IMR-90 (cell line): Measurements from ENCODE around the gene DYNLRB2.

ENCODE experiments used
- POLR2A ChIP-seq: IDR thresholded peaks from 2 replicates; pipeline ENCODE4 v1.6.1; 2012; ENCODE audit warnings: mild to moderate bottlenecking, low read depth, low read length
- SMC3 ChIP-seq: fragments of 150-350 bp; IDR thresholded peaks from 2 replicates; pipeline ENCODE4 v1.6.1; 2016; ENCODE audit warnings: low read depth, mild to moderate bottlenecking, antibody characterized with exemption, low read length, moderate library complexity
- TF ChIP-seq, protein P1 (sequence below): conservative IDR thresholded peaks from 2 replicates; pipeline ENCODE4 v1.5.1; 2012; ENCODE audit warnings: mild to moderate bottlenecking, low read depth, low read length, improper control_type of control experiment

DNA sequence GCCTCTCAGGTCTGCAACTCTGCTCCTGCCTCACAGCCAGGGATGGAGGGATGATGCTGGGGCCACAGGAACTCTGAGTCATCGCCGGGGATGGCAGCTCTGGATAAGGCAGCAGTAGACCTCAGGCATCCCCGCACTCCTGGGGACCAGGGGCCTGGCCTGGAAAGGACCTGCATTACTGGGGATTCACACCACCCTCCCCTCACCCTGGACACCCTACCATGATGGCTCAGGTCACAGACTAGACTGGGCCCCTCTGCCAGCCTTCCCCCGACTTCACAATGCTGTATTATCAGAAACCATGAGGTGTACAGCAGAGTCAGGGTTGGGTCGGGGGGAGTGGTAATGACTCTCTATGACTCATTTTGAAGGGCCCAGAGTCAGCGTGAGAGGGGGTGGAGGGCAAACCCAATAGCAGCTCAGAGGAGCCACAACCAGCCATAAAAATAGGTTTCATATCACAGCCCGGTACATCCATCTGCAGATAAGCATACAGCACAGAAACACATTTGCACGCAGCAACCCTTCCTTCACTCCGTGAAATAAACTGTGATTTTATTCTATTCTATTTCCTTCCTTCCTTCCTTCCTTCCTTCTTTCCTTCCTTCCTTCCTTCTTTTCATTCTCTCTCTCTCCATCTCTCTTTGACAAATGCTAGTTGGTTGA is 28.8 kb downstream of the DYNLRB2 start:
- TF ChIP-seq, protein P1, sequence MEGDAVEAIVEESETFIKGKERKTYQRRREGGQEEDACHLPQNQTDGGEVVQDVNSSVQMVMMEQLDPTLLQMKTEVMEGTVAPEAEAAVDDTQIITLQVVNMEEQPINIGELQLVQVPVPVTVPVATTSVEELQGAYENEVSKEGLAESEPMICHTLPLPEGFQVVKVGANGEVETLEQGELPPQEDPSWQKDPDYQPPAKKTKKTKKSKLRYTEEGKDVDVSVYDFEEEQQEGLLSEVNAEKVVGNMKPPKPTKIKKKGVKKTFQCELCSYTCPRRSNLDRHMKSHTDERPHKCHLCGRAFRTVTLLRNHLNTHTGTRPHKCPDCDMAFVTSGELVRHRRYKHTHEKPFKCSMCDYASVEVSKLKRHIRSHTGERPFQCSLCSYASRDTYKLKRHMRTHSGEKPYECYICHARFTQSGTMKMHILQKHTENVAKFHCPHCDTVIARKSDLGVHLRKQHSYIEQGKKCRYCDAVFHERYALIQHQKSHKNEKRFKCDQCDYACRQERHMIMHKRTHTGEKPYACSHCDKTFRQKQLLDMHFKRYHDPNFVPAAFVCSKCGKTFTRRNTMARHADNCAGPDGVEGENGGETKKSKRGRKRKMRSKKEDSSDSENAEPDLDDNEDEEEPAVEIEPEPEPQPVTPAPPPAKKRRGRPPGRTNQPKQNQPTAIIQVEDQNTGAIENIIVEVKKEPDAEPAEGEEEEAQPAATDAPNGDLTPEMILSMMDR, result no peak
- TF ChIP-seq SMC3 (no peak), POLR2A (no peak)
